Neural cell (in vitro differentiated cells): ENCODE data around the gene LDLRAD4.

ENCODE experiments used
- EP300 ChIP-seq: fragments of 450-650 bp; conservative IDR thresholded peaks from 2 replicates; pipeline ENCODE4 v1.6.1; 2014; ENCODE audit warnings: antibody characterized with exemption, mild to moderate bottlenecking, moderate library complexity; ENCODE audit not compliant: poor library complexity, severe bottlenecking
- MXI1 ChIP-seq: fragments of 450-650 bp; conservative IDR thresholded peaks from 2 replicates; pipeline ENCODE4 v1.6.1; 2014; ENCODE audit warnings: antibody characterized with exemption, mild to moderate bottlenecking; ENCODE audit not compliant: poor library complexity, severe bottlenecking
- POLR2AphosphoS5 ChIP-seq: IDR thresholded peaks from 2 replicates; pipeline ENCODE4 v1.6.1; 2012
- TF ChIP-seq, protein P1 (sequence below): fragments of 450-650 bp; IDR thresholded peaks from 2 replicates; pipeline ENCODE4 v1.5.1; 2014; ENCODE audit warnings: antibody characterized with exemption, mild to moderate bottlenecking, moderate library complexity; ENCODE audit not compliant: poor library complexity, severe bottlenecking

DNA sequence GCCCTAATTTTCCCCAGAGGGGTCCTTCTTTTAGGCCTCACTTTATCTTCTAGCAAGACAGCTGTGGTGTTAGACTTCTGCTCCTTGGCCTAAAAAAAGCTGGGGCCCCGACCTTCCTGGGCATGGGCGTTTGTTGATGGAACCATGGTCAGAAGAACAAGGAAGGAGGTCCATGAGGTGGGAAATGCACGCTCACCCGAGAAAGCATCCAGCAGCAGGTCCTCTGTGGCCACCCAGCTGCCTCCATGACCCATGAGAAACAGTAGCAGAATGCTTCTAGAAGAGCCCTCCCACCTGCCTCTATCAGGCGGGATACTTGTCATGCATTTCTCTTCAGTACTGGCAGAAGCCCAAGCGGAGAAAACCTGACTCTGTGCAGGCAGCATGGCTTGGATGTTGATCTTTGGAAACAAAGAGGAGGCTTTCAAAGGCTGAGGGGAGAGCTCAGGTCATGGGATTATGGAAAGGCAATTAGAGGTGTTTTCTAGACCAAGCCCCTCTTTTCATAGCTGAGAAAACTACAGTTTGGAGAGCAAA, 258.7 kb downstream of the LDLRAD4 start:
- TF ChIP-seq, protein P1, sequence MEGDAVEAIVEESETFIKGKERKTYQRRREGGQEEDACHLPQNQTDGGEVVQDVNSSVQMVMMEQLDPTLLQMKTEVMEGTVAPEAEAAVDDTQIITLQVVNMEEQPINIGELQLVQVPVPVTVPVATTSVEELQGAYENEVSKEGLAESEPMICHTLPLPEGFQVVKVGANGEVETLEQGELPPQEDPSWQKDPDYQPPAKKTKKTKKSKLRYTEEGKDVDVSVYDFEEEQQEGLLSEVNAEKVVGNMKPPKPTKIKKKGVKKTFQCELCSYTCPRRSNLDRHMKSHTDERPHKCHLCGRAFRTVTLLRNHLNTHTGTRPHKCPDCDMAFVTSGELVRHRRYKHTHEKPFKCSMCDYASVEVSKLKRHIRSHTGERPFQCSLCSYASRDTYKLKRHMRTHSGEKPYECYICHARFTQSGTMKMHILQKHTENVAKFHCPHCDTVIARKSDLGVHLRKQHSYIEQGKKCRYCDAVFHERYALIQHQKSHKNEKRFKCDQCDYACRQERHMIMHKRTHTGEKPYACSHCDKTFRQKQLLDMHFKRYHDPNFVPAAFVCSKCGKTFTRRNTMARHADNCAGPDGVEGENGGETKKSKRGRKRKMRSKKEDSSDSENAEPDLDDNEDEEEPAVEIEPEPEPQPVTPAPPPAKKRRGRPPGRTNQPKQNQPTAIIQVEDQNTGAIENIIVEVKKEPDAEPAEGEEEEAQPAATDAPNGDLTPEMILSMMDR: no peak
- TF ChIP-seq EP300 (no peak), POLR2AphosphoS5 (no peak), MXI1 (no peak)
